Measurements from ENCODE around the gene CEP295NL. TPM values are rescaled to one million over a fixed set of nuclear protein-coding genes. Genes with fewer than 3 reads are reported as not detected.
"Not testable (repeated sequence)": the region's sequence is repeated elsewhere in the genome, so short reads cannot be mapped to it uniquely, and the experiment has no call there.

Gene CEP295NL
- total RNA-seq, 1 experiment from 2014 or later = 0.66 TPM

DNA sequence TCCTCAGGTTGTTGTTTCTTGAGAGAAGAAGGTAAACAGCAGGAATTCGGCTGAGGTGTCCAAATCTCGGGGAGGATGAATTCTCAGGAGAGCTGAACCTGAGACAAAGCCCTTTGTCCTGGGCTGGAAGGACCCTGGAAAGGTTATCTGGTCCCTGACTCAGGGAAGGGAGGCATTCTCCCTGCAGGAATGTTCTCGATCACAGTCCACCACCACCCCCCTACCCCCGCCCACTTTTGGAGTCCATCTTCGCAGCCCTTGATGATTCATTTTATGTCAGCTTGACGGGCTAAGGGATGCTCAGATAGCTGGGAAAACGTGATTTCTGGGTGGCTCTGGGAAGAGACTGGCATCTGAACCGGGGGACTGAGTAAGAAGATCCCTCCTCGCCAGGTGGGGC, 1.4 kb upstream of the CEP295NL start:
- no peak overlapping the region for H3K4ac ChIP-seq (ENCODE audit: low read depth, low read length)
- DNase-seq = no peak
- Mint-ChIP-seq H3K4me3 (no peak overlapping the region), H3K4me1 (peaks cover 19 to 31% of the 10 kb centered on the region in 2 experiments), H3K27me3 (ENCODE audit: low read depth) (no peaks in the 10 kb centered on the region), H3K36me3 (ENCODE audit: insufficient read depth in 1 of 3, low read depth in 3 of 3) (peaks cover 0 to 8% (median 5%) of the 10 kb centered on the region in 3 experiments; a peak in 6 of 7 replicates), H3K27ac (no peak overlapping the region; a peak in 2 of 7 replicates), H3K9me3 (no peaks in the 10 kb centered on the region)
- no peak overlapping the region for H2BK20ac ChIP-seq (ENCODE audit: low read depth, low read length, poor library complexity, severe bottlenecking)
- no peak overlapping the region for H3K18ac ChIP-seq (ENCODE audit: insufficient read length, low read depth, low read length)
- no peak overlapping the region for H2AK5ac ChIP-seq (ENCODE audit: insufficient read length, low read length)
- H3K9ac ChIP-seq (ENCODE audit: extremely low read depth, insufficient read length, low read length) = no peak overlapping the region
- H3K4me2 ChIP-seq (ENCODE audit: insufficient read depth, insufficient read length, low read length) = no peak overlapping the region
- no peaks in the 10 kb centered on the region for H3K27me3 ChIP-seq (ENCODE audit: insufficient read depth, low read length)
- no peak overlapping the region for H2AFZ ChIP-seq (ENCODE audit: low read length)
- H3K23ac ChIP-seq (ENCODE audit: insufficient read length, low read depth, low read length) = no peak overlapping the region
- H3T11ph ChIP-seq (ENCODE audit: low read length) = no peak overlapping the region
- H4K8ac ChIP-seq (replicated peaks; ENCODE audit: insufficient read length, low read depth, low read length) = no peak overlapping the region
- no peak overlapping the region for H3K56ac ChIP-seq (ENCODE audit: insufficient read length, low read depth, low read length)
- H3K79me1 ChIP-seq (ENCODE audit: insufficient read depth, low read depth, low read length, poor library complexity, severe bottlenecking) = peaks cover 3% of the 10 kb centered on the region
- H2BK5ac ChIP-seq (ENCODE audit: insufficient read length, low read length) = no peak overlapping the region
- no peak overlapping the region for H4K91ac ChIP-seq (ENCODE audit: insufficient read length, low read depth, low read length)
- H3K14ac ChIP-seq (ENCODE audit: insufficient read depth, low read length) = no peak overlapping the region
- no CpG with 5 or more reads among the region's 9 CpGs for WGBS (ENCODE audit: extremely low coverage, insufficient read length, low lambda C conversion rate)
- no peaks in the 10 kb centered on the region for H3K4me1 ChIP-seq (ENCODE audit: insufficient read depth, low read length)
- no peaks in the 10 kb centered on the region for H3K23me2 ChIP-seq (ENCODE audit: insufficient read length, low read depth, low read length, poor library complexity, severe bottlenecking)
- TF ChIP-seq, protein P1, sequence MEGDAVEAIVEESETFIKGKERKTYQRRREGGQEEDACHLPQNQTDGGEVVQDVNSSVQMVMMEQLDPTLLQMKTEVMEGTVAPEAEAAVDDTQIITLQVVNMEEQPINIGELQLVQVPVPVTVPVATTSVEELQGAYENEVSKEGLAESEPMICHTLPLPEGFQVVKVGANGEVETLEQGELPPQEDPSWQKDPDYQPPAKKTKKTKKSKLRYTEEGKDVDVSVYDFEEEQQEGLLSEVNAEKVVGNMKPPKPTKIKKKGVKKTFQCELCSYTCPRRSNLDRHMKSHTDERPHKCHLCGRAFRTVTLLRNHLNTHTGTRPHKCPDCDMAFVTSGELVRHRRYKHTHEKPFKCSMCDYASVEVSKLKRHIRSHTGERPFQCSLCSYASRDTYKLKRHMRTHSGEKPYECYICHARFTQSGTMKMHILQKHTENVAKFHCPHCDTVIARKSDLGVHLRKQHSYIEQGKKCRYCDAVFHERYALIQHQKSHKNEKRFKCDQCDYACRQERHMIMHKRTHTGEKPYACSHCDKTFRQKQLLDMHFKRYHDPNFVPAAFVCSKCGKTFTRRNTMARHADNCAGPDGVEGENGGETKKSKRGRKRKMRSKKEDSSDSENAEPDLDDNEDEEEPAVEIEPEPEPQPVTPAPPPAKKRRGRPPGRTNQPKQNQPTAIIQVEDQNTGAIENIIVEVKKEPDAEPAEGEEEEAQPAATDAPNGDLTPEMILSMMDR (conservative IDR thresholded peaks at IDR 0.05) = no peak
- H4K5ac ChIP-seq (ENCODE audit: insufficient read length, low read depth, low read length) = no peak overlapping the region
- H4K20me1 ChIP-seq (ENCODE audit: control insufficient read depth, insufficient read depth, insufficient read length) = no peaks in the 10 kb centered on the region
- H3K27ac ChIP-seq (ENCODE audit: insufficient read length, low read depth, low read length) = no peak overlapping the region
- H2BK15ac ChIP-seq (ENCODE audit: low read depth, low read length) = no peak overlapping the region
- H2BK12ac ChIP-seq (ENCODE audit: insufficient read length, low read depth, low read length) = no peak overlapping the region
- no peaks in the 10 kb centered on the region for H3K79me2 ChIP-seq (ENCODE audit: insufficient read depth, low read length)
- no peak overlapping the region for H2BK120ac ChIP-seq (ENCODE audit: low read depth, low read length, poor library complexity, severe bottlenecking)
- H3K9me3 ChIP-seq (ENCODE audit: control insufficient read depth, low read depth, low read length) = no peaks in the 10 kb centered on the region

DNA sequence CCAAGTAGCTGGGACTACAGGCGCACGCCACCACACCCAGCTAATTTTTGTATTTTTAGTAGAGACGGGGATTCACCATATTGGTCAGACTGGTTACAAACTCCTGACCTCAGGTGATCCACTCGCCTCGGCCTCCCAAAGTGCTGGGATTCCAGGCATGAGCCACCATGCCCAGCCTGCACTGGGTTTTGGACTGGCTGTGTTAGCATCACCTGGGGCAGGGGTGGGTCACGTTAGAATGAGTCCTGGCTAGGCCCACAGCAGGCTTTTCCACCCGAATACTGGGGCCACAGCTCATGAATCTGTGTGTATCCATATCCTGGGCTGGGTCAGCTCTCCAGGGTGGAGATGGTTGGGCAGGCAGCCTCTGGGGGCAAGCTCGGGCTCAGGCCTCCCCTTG, 770 bp downstream of the CEP295NL start:
- H3K27ac ChIP-seq (ENCODE audit: insufficient read length, low read depth, low read length); H3K4me2 ChIP-seq (ENCODE audit: insufficient read depth, insufficient read length, low read length); H2AFZ ChIP-seq (ENCODE audit: low read length); H2BK20ac ChIP-seq (ENCODE audit: low read depth, low read length, poor library complexity, severe bottlenecking); H2BK120ac ChIP-seq (ENCODE audit: low read depth, low read length, poor library complexity, severe bottlenecking); H3K27me3 ChIP-seq (ENCODE audit: insufficient read depth, low read length); H2AK5ac ChIP-seq (ENCODE audit: insufficient read length, low read length); H3K27me3 Mint-ChIP-seq (ENCODE audit: low read depth); H4K8ac ChIP-seq (replicated peaks; ENCODE audit: insufficient read length, low read depth, low read length); H3K14ac ChIP-seq (ENCODE audit: insufficient read depth, low read length); H3K4me1 ChIP-seq (ENCODE audit: insufficient read depth, low read length); H3K4ac ChIP-seq (ENCODE audit: low read depth, low read length); H3K9me3 Mint-ChIP-seq; H3K9ac ChIP-seq (ENCODE audit: extremely low read depth, insufficient read length, low read length); H3K4me3 Mint-ChIP-seq; H3K36me3 Mint-ChIP-seq (ENCODE audit: insufficient read depth in 1 of 3, low read depth in 3 of 3); H2BK5ac ChIP-seq (ENCODE audit: insufficient read length, low read length); H3K18ac ChIP-seq (ENCODE audit: insufficient read length, low read depth, low read length); H2BK12ac ChIP-seq (ENCODE audit: insufficient read length, low read depth, low read length); H3K23me2 ChIP-seq (ENCODE audit: insufficient read length, low read depth, low read length, poor library complexity, severe bottlenecking); H3K9me3 ChIP-seq (ENCODE audit: control insufficient read depth, low read depth, low read length); H2BK15ac ChIP-seq (ENCODE audit: low read depth, low read length); H3K79me2 ChIP-seq (ENCODE audit: insufficient read depth, low read length); H4K20me1 ChIP-seq (ENCODE audit: control insufficient read depth, insufficient read depth, insufficient read length); H3K56ac ChIP-seq (ENCODE audit: insufficient read length, low read depth, low read length); H3K79me1 ChIP-seq (ENCODE audit: insufficient read depth, low read depth, low read length, poor library complexity, severe bottlenecking); H3T11ph ChIP-seq (ENCODE audit: low read length); H4K91ac ChIP-seq (ENCODE audit: insufficient read length, low read depth, low read length); H3K23ac ChIP-seq (ENCODE audit: insufficient read length, low read depth, low read length); H4K5ac ChIP-seq (ENCODE audit: insufficient read length, low read depth, low read length); DNase-seq: not testable (repeated sequence)
- Mint-ChIP-seq H3K4me1 (peaks cover 22 to 44% of the 10 kb centered on the region in 2 experiments), H3K27ac (peak overlapping the region in 1 of 3 experiments; percentile 64; a peak in 2 of 7 replicates)
- no CpG with 5 or more reads among the region's 8 CpGs for WGBS (ENCODE audit: extremely low coverage, insufficient read length, low lambda C conversion rate)

Data from H9 (cell line).